DOHH2 (cell line): ENCODE data around the gene AFF2.

Source experiments
- H3F3A ChIP-seq: fragments of 200-600 bp; sonication (generic), shearing (Covaris generic); 2 replicates; pipeline ENCODE4 v1.6.0; 2016; ENCODE audit warnings: antibody characterized with exemption, mild to moderate bottlenecking; ENCODE audit not compliant: control insufficient read depth, insufficient read depth
- H3K27ac ChIP-seq: fragments of 200-600 bp; sonication (generic); 2 replicates; pipeline ENCODE4 v1.5.1; 2014; ENCODE audit warnings: low read depth, mild to moderate bottlenecking, low read length, moderate library complexity
- H3K27me3 ChIP-seq: fragments of 200-600 bp; sonication (generic); 2 replicates; pipeline ENCODE4 v1.6.1; 2014; ENCODE audit warnings: mild to moderate bottlenecking, low read length, mixed read lengths; ENCODE audit not compliant: control insufficient read depth
- H3K36me3 ChIP-seq: fragments of 200-600 bp; sonication (generic); 2 replicates; pipeline ENCODE4 v1.6.1; 2014; ENCODE audit warnings: mild to moderate bottlenecking, low read length, moderate library complexity, mixed read lengths; ENCODE audit not compliant: control insufficient read depth
- H3K4me1 ChIP-seq: fragments of 200-600 bp; sonication (generic); 2 replicates; pipeline ENCODE4 v1.6.1; 2014; ENCODE audit warnings: mild to moderate bottlenecking, low read length, mixed read lengths; ENCODE audit not compliant: control insufficient read depth
- H3K4me2 ChIP-seq: fragments of 200-600 bp; sonication (generic); 2 replicates; pipeline ENCODE4 v1.6.0; 2014; ENCODE audit warnings: mild to moderate bottlenecking, low read length, moderate library complexity
- H3K4me3 ChIP-seq: fragments of 200-600 bp; sonication (generic); 2 replicates; pipeline ENCODE4 v1.5.1; 2014; ENCODE audit warnings: mild to moderate bottlenecking, low read length, mixed read lengths
- H3K79me2 ChIP-seq: fragments of 200-600 bp; sonication (generic); 2 replicates; pipeline ENCODE4 v1.6.1; 2014; ENCODE audit warnings: mild to moderate bottlenecking, low read length, mixed read lengths; ENCODE audit not compliant: control insufficient read depth
- H3K9me2 ChIP-seq: fragments of 200-600 bp; sonication (generic); replicated peaks from 2 replicates; pipeline ENCODE4 v1.6.1; 2014; ENCODE audit warnings: mild to moderate bottlenecking, low read length, mixed read lengths; ENCODE audit not compliant: control insufficient read depth
- H3K9me3 ChIP-seq: fragments of 200-600 bp; sonication (generic); 2 replicates; pipeline ENCODE4 v1.6.1; 2014; ENCODE audit warnings: antibody characterized with exemption, low read length, mixed read lengths; ENCODE audit not compliant: control insufficient read depth, insufficient read depth
- H4K20me1 ChIP-seq: fragments of 200-600 bp; sonication (generic); 2 replicates; pipeline ENCODE4 v1.6.0; 2014; ENCODE audit warnings: low read depth, mild to moderate bottlenecking, antibody characterized with exemption, low read length, moderate library complexity; ENCODE audit not compliant: control insufficient read depth, insufficient read depth
- EZH2phosphoT487 ChIP-seq: fragments of 200-600 bp; sonication (generic); IDR thresholded peaks from 2 replicates; pipeline ENCODE4 v1.6.1; 2017; ENCODE audit warnings: borderline replicate concordance, mild to moderate bottlenecking, antibody characterized with exemption, low read length, moderate library complexity, mixed read lengths
- TF ChIP-seq, protein P1 (sequence below): fragments of 200-600 bp; sonication (generic); IDR thresholded peaks from one replicate; pipeline ENCODE4 v1.5.1; 2014; ENCODE audit warnings: antibody characterized with exemption, mild to moderate bottlenecking, low read depth, low read length; ENCODE audit not compliant: poor library complexity, severe bottlenecking

AFF2 gene

GRCh38 chrX:148618470-148619445 lies 118.3 kb downstream of the AFF2 start:
- no peaks in the 10 kb centered on the region for H3K9me3 ChIP-seq
- H3K36me3 ChIP-seq, result peaks cover 13% of the 10 kb centered on the region
- H3K27ac ChIP-seq, result no peak overlapping the region
- H3K4me2 ChIP-seq, result no peak overlapping the region; the same call in 1 of the 2 replicates
- TF ChIP-seq EZH2phosphoT487, result no peak
- TF ChIP-seq, protein P1, sequence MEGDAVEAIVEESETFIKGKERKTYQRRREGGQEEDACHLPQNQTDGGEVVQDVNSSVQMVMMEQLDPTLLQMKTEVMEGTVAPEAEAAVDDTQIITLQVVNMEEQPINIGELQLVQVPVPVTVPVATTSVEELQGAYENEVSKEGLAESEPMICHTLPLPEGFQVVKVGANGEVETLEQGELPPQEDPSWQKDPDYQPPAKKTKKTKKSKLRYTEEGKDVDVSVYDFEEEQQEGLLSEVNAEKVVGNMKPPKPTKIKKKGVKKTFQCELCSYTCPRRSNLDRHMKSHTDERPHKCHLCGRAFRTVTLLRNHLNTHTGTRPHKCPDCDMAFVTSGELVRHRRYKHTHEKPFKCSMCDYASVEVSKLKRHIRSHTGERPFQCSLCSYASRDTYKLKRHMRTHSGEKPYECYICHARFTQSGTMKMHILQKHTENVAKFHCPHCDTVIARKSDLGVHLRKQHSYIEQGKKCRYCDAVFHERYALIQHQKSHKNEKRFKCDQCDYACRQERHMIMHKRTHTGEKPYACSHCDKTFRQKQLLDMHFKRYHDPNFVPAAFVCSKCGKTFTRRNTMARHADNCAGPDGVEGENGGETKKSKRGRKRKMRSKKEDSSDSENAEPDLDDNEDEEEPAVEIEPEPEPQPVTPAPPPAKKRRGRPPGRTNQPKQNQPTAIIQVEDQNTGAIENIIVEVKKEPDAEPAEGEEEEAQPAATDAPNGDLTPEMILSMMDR, result no peak
- no peaks in the 10 kb centered on the region for H3K9me2 ChIP-seq
- no peaks in the 10 kb centered on the region for H4K20me1 ChIP-seq
- H3K4me1 ChIP-seq, result peaks cover 48% of the 10 kb centered on the region
- no peak overlapping the region for H3K4me3 ChIP-seq
- H3K79me2 ChIP-seq, result peaks cover 88% of the 10 kb centered on the region
- H3K27me3 ChIP-seq, result no peaks in the 10 kb centered on the region
- H3F3A ChIP-seq, result no peaks in the 10 kb centered on the region

GRCh38 chrX:148620023-148620422 lies 119.6 kb downstream of the AFF2 start:
- H3K27ac ChIP-seq, result no peak overlapping the region
- H3K36me3 ChIP-seq, result peaks cover 8% of the 10 kb centered on the region
- H3F3A ChIP-seq, result no peaks in the 10 kb centered on the region
- H4K20me1 ChIP-seq, result no peaks in the 10 kb centered on the region
- H3K4me2 ChIP-seq, result no peak overlapping the region
- H3K9me3 ChIP-seq, result no peaks in the 10 kb centered on the region
- TF ChIP-seq EZH2phosphoT487, result no peak
- TF ChIP-seq, protein P1, result no peak
- no peaks in the 10 kb centered on the region for H3K9me2 ChIP-seq
- H3K4me3 ChIP-seq, result no peak overlapping the region
- H3K79me2 ChIP-seq, result peaks cover 88% of the 10 kb centered on the region
- no peaks in the 10 kb centered on the region for H3K27me3 ChIP-seq
- peaks cover 59% of the 10 kb centered on the region for H3K4me1 ChIP-seq

DNA sequence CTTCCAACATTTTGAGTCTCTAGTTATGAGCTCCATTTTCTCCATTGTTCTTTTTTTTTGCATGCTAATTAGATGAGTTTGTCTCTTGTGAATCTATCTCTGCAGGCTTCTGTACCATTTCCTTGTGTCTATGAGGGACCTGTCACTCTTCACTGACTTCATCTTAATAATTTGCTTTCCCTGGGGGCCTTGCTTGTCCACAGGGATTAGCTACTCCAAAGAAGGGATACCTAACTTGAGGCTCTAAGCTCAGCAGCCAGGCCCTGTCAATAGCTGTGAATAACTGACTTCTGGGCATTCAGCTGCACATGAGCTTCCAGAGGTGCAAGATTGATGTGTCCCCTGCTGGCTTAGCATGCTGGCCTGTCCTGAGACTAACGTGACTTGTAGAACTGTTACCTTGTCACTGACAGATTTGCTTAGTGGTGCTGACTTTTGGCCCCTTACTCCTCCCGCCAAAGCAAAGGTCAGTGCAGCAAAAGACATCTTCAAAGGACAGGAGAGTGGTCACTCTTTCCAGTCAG lies 124.6 kb downstream of the AFF2 start:
- Histone ChIP-seq H3K4me2 (no peak overlapping the region), H3K9me3 (no peaks in the 10 kb centered on the region), H3K4me1 (peaks cover 42% of the 10 kb centered on the region), H3K79me2 (peaks cover 96% of the 10 kb centered on the region), H3F3A (no peaks in the 10 kb centered on the region), H3K27me3 (no peaks in the 10 kb centered on the region), H3K36me3 (no peaks in the 10 kb centered on the region), H3K9me2 (no peaks in the 10 kb centered on the region), H3K27ac (no peak overlapping the region), H3K4me3 (no peak overlapping the region), H4K20me1 (no peaks in the 10 kb centered on the region)
- TF ChIP-seq, protein P1, result no peak
